GM18499 (cell line): Measurements from ENCODE around the gene IVD.

Source experiments
- ATAC-seq: cut with Tn5 transposase; IDR thresholded peaks from one replicate; pipeline ENCODE4 v1.9.1; 2021; ENCODE audit warnings: moderate number of reproducible peaks; ENCODE audit not compliant: insufficient read depth, unreplicated experiment

The IVD gene

GRCh38 chr15:40369971-40370370 lies 35.6 kb upstream of the IVD start:
- ATAC-seq, result no peak

DNA sequence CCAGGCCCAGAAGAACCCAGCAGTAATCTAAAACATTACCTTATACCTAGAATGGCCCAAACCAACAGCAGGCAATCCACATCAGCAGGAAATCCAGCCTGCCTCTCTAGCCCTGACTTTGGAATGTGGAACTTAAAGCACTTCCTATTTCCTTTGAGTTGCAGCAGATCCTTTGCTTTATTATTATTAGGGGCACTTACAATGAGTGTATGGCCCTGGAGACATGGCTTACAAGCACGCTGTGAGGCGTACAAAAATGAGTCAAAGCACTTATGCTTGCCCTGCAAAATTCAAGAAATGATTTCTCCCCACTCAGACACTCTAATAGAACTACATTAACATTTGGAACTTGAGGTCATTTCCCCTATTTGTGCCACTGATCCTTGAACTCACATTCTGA lies 32.6 kb upstream of the IVD start:
- no peak for ATAC-seq

- ATAC-seq, result no peak
Measured at GRCh38 chr15:40377606-40378005, 28.0 kb upstream of the IVD start.

DNA sequence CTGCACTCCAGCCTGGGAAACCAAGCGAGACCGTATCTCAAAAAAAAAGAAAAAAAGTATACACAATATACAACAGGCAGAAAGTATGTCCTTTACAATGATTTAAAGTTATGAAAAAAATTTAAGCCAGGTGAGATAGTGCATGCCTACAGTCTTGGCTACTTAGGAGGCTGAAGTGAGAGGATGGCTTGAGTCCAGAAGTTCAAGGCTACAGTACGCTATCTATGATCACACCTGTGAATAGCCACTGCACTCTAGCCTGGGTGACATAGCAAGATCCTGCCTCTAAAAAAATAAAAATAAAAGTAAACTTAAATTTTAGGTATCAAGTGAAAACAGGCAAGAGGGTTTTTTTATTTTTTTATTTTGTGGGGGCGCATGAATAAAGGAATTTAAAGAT lies 26.2 kb upstream of the IVD start:
- ATAC-seq, result no peak

GRCh38 chr15:40379853-40380252 lies 25.7 kb upstream of the IVD start:
- no peak for ATAC-seq

DNA sequence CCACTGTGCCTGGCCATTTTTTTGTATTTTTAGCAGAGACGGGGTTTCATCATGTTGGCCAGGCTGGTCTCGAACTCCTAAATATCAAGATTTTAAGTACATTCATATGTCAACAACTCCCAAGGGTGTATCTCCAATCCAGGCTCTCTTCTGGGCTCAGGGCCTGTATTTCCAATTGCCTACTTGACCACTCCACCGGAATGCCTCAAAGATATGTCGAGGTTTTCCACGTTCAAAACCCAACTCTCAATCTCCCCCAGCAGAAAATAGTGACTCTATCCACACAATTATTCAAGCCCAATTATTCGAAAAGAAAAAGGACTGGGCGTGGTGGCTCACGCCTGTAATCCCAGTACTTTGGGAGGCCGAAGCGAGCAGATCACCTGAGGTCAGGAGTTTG lies 25.0 kb upstream of the IVD start:
- ATAC-seq, result no peak

- ATAC-seq, result no peak
Measured at GRCh38 chr15:40381818-40382529, 23.6 kb upstream of the IVD start.

GRCh38 chr15:40382580-40383456 lies 22.8 kb upstream of the IVD start, which contains the start of gene KNSTRN:
Gene KNSTRN, plus strand, starts transcription at chr15:40382721. Its CDS starts 115 bp downstream, at chr15:40382836.
- peak; percentile 87 for ATAC-seq

- no peak for ATAC-seq
Measured at GRCh38 chr15:40386480-40386879, 19.1 kb upstream of the IVD start.

- no peak for ATAC-seq
Measured at GRCh38 chr15:40388941-40389823, 16.4 kb upstream of the IVD start.

GRCh38 chr15:40389824-40390595 lies 15.6 kb upstream of the IVD start:
- no peak for ATAC-seq

DNA sequence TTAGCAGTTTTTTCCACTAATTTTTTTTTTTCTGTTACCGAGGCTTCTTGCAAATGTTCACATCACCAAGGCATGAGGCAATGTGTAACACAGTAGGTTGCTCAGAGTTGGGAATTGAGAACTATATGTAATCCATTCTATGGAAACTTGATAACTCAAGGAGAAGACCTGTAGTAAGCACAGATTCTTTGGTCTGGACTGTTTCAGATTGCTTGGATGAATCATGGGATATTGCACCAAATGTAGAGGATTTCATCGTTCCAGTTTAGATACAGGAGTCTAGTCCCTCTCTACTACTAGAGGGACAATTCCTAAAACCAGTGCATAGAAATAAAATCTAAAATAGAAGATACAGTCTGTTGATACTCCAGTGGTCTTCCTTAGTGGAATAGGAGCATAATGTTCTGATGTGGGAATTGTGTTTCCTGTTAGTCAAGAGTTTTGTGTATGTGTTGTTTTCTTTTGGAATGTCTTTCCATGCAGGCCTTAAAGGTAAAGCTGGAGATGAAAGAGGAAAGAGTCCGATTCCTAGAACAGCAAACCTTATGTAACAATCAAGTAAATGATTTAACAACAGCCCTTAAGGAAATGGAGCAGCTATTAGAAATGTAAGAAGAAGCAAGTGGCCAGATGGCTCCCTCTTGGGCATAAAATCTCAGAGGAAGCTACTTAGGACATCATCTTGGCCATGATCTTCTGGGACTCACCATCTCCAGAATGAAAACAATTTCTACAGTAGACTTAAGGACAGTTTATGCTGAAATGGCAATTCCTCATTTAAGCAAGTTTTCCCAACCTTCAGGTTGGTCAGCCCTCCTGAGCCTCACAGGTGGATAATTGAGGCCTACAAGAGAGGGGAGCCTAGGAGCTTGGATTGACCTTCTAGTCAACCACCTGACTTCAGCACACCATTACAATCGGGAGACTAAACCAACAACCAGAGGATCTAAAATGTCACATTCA lies 12.3 kb upstream of the IVD start:
- ATAC-seq, result no peak

- no peak for ATAC-seq
Measured at GRCh38 chr15:40397688-40398412, 7.7 kb upstream of the IVD start.

GRCh38 chr15:40398413-40398873 lies 7.2 kb upstream of the IVD start:
- no peak for ATAC-seq

- ATAC-seq, result no peak
Measured at GRCh38 chr15:40399370-40399769, 6.2 kb upstream of the IVD start.

- ATAC-seq, result peak; percentile 43
Measured at GRCh38 chr15:40407330-40407990, 1.9 kb downstream of the IVD start.

DNA sequence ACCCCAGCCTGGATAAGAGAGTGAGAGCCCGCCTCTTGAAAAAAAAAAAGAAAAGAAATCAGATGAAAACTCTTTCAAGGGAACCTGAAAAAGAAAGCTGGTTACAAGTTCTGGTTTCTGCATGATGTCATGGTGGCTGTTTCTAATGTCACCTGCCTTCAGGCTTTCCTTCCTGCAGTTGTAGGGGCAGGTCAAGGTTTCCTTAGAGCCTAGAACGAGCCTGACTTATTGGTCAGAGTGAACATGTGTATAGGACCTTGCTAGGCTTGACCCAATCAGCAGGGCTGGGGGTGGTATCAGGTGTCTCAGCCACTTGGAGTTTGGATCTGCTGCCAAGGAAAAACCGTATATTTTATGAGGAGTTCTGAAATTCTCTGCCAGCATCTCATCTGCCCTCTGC lies 3.8 kb downstream of the IVD start:
- no peak for ATAC-seq
